HG02870 (cell line): ENCODE data around the gene RNF32.

ENCODE experiments used
- ATAC-seq: cut with Tn5 transposase; IDR thresholded peaks from one replicate; pipeline ENCODE4 v1.9.1; 2021; ENCODE audit warnings: mild to moderate bottlenecking, moderate library complexity; ENCODE audit not compliant: unreplicated experiment

Gene RNF32

DNA sequence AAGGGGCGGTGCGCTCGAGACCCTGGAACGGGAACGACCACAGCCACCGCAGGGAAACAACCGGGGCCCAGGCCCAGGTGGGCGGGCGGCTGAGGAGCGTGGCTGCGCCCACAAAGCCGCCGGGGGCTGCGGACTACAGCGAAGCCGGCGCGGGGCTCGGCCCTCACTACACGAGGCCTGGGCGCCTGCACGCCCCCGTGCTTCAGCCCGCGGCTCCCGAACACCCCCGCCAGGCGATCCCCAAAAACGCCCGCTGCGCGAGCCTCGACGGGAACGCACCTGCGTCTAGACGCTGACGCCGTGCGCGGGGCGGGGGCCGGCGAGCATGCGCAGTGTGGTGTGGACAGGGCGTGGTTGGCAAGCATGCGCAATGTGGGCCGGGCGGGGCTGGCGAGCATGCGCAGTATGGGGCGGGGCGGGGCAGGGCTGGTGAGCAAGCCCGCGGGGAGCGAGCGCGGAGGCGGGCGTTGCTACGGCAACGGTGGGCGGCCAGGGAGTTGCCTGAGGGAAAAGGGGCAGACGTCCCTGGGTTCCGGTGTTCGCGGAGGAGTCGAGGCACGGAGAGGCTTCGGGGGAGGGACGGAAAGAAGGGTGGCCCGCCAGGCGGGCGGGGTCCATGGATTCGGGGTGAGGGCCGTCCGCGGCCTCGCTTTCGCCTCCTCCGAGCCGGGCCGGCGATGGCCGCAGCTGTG lies at the start of gene RNF32:
TSS of gene RNF32 (plus strand) at position 518 of the 692 bp plus-strand sequence. CDS start 3,104 bp downstream, outside the sequence.
- ATAC-seq: peak; percentile 85

DNA sequence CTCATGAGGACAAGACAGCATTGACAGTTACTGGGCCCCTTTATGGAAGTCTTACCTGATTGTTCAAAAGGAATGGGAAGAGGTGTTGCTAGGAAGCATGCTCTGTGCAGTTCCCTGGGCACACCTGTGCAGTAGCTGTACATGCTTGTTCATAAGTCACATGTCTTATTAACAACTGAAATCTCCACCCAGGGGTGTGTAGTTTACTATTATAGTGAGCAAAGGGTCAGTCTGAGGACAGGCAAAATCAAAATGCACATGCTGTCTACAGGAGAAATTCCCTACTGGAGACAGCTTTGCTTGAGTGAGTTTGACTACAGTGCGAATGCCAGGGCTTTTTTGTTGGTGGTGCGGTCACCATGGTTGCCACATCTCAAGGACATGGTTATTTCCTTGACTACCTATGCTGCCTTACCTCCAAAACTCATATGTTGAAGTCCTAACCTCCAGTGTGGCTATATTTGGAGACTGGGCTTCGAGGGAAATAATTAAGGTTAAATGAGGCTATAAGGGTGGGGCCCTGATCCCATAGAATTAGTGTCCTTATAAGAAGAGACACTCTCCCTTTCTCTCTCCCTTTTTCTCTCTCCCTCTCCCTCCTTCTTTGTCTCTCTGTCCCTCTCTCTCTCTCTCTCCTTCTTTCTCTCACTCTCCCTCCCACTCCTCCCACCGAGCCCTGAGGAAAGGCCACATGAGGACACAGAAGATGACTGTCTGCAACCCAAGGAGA lies 48.3 kb upstream of the RNF32 start:
- ATAC-seq: no peak

DNA sequence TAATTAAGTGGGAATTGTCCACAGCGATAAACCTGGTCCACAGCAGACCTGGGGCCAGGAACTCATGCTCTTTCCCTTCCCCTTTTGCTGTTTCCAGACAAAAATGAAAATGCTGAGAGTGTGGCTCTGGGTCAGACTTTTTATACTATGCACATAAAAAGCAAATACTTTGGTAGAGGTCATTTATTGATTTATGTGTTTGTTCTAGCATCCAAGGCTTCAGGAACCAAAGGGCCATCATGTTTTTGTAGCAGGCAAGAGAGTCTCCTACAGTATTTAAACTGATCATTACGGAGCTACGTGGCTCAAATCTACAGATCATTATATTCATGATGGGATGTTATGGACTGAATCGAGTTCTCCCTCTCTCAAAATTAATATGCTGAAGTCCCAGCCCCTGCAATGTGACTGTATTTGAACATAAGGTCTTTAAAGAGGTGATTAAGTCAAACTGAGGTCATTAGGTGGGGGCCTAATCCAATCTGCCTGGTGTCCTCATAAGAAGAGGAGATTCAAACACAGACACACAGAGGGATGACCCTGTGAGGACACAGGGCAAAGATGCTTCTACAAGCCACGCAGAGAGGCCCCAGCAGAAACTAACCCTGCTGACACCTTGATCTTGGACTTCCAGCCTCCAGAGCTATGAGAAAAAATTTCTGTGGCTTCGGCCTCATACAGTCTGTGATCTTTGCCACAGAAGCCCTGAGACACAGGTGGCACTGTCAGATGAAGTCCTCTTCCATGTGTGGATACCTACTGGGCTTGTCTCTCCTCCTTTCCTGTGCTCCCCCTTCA lies 46.1 kb upstream of the RNF32 start:
- ATAC-seq: no peak

DNA sequence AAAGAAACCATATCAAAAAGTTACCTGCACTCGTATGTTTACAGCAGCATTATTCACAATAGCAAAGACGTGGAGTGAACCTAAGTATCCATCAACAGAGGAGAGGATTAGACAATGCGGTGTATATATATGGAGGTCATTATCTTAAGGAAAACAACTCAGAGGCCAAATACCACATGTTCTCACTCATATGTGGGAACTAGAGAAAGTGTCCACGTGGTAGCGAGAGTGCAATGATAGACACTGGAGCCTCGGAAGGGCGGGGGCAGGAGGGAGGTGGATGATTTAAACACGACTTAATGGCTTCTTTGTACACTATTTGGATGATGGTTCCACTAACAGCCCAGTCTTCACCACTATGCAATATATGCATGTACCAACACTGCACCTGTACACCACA lies 40.1 kb upstream of the RNF32 start:
- no peak for ATAC-seq

DNA sequence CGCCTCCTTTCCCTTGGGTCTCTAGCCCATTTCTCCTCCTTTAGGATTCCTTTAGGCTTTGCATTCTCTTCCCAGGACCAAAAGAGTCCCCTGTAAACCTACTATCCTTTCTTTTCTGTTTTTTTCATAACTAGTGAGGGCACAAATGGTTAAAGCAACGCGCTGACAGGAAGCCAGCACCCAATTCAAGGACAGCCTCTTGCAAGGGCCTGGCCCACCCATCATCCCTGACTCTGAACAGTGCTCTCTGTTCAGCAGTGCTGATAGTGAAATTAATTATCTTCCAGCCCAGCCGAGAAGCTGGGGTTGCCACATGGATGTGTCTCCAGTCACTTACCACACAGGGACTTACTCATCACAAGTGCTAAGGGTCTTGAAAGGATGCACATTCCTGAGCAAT lies 38.3 kb upstream of the RNF32 start:
- ATAC-seq: no peak

DNA sequence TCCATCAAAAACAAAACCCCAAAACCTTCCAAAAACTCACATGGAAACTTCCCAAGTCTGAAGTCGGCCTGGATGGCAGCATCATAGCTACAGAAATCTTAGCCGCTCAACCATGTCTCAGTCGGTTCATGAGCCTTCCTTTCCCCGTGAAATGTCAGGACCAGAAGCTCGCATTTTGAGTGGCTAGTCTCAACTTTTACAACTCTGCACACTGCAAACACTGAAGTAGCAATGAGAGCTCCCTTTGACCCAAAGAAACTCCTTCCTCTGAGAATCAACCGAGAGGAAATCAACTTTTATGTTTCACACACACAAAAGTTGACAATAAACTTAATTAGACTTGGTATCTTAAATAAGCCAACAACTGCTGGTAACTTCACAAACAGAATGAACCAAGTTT lies 37.6 kb upstream of the RNF32 start:
- no peak for ATAC-seq

DNA sequence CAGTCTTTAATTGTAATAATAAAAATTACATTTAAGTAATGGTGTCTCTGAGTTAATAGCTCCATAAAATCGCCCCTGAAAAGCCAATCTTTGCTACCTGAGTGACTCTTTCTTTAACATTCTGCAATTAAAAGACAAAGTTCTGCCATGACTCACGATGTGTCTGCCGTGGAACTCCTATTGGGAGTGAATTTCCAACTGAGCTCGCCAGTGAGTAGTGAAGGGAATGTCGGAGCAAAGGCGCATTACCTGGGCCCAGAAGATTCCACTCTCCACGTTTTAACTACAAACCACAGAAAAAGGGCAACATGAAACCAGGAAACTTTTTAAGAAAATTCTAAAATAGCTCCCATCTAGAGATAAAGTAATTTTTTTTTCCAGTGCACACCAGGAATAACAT lies 36.9 kb upstream of the RNF32 start:
- ATAC-seq: no peak

DNA sequence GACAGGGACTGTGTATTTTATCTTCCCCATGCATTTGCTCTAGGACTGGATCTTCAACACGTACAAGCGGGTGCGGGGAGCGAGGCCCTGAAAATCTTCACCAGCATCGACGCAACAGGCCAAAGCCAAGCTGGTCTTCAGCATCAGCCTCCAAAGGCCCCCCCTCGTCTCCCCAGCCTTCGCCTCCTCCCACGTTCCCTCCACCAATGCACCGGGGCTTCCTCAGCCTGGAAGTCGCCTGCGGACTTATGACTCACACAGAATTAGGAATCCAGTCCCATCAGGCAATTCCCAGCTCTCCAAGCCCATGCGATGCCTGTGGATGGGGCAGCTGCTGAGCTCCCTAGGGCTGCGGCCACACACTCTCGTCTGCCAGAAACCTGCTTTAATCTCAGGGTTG lies 36.3 kb upstream of the RNF32 start:
- ATAC-seq: no peak

DNA sequence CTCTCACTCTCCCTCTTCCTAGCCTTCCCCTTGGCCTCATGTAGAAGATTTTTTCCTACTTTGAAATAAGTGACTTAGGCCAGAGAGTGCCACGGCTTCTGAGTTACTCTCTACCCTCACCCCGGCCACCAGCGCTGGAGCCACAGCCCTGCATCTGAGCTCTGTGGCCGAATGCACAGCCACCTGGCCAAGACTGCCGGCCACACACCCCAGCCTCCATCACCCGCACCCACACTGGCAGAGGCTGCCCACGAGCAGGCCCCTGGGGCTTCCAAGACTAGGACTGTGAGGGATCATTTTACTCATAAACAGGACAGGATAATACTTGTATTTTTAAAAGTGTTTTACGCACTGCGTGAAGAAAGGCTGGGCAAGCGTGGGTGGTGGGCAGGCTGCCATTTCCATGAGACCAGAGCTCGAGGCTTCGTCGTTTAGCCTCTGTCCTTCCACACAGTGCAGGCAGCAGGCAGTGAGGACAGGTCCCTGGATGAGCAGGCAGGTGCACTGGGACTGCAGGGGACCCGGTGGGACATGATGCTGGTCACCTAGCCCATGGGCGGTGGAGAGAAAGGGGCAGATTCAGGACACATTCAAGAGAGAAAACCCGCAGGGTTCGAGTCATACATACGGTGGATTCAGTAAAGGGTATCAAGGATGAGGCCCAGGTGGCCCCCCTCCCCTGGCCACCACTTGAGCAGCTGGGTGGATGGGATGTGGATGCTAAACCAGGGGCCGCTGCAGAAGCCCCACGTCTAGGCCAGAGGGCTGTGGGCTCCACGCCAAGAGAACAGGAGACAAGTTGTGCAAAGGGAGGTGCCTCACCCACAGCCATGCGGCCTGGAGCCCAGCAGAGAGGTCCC lies 35.5 kb upstream of the RNF32 start:
- no peak for ATAC-seq

DNA sequence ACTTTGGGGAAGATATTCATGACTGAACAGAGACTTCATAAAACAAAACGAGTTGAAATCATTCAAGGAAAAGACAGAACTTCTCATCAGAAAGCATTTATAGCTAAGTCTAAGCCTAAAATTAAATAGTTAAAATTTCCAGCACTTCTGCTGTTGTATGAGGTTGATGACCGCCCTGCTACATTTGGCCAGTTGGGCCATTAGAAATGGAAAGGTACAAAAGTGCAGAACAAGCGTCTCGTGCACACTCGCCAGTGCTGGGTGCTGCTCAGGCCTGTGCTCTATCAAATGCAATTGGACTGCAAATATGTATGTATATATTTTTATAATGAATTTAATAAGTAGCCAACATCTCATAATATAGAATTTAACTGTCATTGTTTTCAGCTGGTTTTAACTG lies 34.4 kb upstream of the RNF32 start:
- ATAC-seq: no peak

DNA sequence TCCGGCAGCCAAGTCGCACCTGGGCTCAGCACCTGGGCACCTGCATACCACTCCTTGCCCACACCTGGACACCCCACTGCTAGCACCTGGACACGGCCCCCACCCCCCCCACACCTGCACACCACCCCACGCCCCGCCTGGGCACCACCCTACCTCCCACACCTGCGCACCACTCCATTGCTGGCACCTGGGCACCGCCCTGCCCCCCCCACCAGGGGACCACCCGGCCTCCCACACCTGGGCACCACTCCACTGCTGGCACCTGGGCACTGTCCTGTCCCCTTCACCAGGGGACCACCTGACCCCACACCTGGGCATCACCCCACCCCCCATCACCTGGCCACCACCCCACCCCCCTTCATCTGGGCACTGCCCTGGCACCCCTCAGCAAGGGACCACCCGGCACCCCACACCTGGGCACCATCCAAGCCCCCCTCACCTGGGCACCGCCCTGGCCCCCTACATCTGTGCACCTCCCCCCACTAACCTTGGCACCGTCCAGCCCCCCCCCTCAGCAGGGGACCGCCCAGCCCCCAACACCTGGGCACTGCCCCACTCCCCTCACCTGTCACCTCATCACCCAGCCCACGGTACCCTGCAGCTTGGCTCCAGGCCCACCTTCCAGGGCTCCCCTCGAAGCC lies 33.8 kb upstream of the RNF32 start:
- no peak for ATAC-seq

DNA sequence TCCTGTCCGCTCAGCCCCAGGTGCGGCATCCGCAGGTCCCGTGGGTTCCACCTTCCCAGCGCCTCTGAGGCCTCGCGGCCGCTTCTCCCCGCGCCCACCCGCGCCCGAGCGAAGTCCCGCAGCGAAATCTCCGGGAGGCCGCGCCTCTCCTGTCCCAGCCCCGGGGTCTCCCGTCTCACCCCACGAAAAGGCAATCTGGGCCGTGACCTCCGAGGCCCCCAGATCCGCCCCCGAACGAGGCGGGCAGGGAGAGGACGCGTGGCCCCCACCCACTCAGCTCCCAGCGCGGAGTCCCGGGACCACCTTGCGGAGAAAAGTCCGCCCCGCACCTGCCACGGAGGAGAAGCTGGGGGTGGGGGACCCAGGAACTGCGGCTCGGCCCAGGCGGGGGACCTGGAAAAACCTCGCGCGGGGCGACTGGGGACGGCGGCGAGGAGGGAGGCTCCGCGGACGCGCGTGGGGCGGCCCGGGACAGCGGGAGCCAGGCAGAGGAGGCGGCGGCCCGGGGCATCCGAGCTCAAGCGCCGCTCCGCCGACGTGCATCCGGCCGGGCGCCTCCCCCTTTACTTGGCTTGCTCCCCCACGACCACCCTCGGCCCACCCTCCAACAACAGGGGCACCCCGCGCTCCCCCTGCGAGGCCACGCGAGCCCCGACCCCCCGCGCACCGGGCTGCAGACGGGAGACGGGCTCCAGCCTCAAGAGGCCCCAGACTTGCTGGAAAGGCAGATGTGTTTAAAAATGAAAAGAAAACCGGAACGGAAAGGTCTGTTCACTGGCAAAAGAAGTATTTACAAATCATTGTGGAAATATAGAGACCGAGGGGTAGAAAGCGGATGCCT lies 33.0 kb upstream of the RNF32 start:
- ATAC-seq: no peak

DNA sequence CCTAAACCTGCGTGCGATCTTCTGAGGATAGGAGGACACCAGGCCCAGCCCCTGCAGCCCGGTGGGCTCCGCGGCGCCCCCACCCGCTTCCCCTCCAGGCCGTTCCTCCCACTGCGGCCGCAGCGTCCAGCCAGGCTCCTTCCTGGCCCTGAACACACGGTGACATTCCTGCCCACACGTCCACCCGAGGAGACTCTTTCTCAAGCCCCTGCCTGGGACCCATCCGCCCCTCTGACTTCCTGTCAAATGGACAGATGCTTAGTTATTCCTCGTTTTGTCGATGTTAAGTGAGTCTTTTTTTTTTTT lies 32.4 kb upstream of the RNF32 start:
- ATAC-seq: no peak

DNA sequence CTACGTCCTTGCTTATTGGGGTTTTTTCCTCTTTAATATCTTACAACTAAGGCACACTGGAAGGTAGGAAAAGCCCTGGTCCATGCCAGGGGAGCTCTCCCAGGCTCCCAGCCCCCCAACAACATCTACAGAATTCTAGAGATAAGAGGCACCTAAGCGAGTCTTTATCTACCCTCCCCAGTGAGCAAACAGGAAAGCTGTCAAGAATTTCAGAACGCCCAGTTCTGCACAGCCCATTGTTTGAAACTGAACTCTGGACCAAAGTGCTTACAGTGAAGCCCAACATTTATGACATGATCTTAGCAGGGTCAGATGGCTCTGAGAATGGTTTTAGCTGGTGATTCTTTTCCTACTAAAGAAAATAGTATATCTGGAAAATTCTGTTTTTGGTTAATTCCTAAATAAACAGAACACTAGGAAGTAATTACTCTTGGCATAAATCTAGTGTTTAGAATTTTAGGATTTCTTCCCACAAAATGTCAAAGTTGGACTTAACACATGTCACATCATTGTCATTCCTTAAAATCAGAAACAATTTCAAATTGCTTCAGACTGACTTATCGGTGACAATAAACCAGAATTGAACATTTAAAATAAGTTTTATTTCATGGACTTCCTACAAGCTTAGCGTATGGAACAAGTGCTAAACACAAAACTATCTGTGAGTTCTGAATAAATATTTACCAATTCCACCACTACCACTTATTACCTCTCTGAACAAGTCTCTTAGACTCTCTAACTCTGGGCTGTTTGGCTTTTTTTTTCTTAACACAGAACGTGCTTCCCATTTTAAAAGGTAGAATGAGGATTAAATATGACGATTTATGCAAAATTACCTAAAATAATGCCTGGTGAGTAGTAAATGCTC lies 31.3 kb upstream of the RNF32 start:
- ATAC-seq: no peak

DNA sequence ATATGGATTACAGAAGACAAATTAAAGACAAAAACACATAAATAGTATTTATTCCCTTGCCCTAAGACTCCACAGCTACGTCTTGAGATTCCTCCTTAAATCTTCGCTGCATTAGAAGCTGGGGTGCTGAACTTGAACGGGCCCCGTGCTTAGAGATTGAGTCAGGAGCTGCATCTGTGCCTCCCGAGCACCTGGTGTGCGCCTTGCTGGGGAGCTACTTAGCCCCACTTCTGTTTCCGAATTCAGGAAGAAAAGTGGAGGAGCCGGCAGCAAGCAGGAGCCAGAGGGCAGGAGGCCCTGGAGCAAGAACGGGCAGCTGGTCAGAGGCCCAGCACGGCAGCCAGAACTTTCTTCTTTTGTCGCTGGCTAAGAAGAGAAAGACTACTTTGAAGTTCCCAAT lies 30.4 kb upstream of the RNF32 start:
- ATAC-seq: no peak

DNA sequence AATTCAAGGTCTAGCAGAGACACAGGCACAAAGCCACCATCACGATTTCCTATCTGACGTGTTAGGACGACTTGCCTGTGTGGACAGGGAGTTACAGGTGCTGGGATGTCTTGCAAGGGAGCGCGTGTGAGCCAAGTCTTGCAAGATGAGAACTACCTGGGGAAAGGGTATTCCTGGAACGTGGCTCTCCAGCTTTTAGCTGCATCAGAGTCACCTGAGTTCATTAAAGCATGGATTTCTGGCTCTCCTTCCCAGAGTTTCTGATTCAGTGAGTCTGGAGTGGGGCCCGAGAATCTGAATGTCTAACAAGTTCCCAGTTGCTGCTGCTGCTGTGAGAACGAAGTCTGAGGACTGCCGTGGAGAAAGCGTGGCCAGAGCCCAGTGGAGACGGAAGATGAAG lies 30.0 kb upstream of the RNF32 start:
- no peak for ATAC-seq

DNA sequence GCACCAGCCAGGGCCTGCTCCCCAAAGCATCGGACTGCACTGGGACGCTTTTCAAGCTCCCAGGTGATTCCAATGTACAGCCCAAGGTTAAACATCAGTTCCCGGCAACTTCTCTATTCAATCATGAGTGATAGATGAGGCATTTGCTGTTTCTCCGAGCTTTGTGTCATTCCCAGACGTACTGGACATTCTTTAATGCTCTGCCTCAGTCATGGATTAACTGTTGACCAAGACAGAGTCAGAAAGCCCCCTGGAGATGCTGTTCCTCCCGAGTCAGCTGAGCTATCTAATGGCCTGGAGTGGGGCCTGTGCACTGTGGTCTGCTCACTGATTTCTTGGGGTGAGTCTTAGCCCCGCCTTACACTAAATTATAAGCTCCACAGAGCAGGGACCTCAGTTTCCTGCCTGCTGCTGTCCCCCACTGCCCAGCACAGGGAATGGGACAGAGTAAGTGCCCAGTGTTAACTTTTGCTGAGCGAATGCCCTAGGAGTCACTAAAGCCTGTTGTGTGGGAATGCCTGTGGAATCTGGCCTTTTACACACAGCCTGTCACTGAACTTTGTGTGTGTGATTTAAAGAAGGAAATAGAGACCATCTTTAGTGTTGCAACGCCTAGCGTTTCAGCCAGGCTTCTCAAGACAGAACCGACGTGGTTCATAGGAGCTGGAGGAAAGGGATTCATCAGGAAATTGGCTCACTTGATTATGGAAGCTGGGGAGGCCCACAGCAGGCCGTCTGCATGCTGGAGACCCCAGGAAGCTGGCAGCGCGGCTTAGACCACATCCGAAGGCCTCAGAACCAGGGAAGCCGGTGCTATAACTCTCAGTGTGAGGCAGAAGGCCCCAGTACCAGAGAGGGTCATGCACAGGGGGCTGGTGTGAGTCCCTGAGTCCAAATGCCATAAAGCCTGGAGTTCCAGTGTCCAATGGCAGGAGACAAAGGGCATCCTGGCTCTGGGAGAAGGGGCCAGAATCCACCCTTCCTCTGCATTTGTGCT lies 29.3 kb upstream of the RNF32 start:
- no peak for ATAC-seq

DNA sequence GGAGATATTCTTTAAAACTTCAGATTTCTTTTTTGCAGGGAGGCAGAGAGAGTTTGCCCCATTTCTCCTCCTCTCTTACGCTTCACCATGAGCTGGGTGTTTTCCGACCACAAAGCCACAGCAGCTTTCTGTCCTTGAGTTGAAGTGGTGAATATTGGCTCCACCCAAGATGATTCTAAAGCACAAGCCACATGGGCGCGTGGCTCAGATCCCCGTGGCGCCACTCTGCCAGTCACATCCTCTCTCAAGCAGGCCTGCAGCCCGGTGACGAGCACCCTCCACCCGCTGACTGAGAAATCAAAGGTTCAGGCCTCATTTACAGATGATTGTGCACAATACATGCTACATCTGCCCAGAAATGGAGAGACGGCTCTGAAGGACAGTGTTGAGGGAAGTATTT lies 27.6 kb upstream of the RNF32 start:
- peak; percentile 71 for ATAC-seq
